Spleen (tissue), 11 donors: ENCODE data around the gene CYS1. TPM values are rescaled to one million over a fixed set of nuclear protein-coding genes. Genes with fewer than 3 reads are reported as not detected.

Source experiments
- DNase-seq: peaks from one replicate; pipeline ENCODE4 v3.0.0-alpha.2; 2020
- H3K27ac ChIP-seq, 8 donors: fragments of 200-600 bp; sonication (generic) in 7 of 8; 1 replicate in 4 of 8; 2 replicates in 4 of 8; pipeline versions ENCODE4 v1.5.0 to v1.8.0; 2016 to 2021; ENCODE audit warnings: inconsistent platforms in 4 of 8, mild to moderate bottlenecking in 4 of 8, moderate library complexity in 1 of 8
- H3K27me3 ChIP-seq, 7 donors: fragments of 200-600 bp; sonication (generic) in 6 of 7; replicated peaks in 1 of 7; 1 replicate in 4 of 7; 2 replicates in 3 of 7; pipeline versions ENCODE4 v1.5.0 to v1.8.0; 2016 to 2021; ENCODE audit warnings: inconsistent platforms in 3 of 7, mild to moderate bottlenecking in 1 of 7
- H3K36me3 ChIP-seq, 6 donors: fragments of 200-600 bp; sonication (generic) in 5 of 6; 1 replicate in 4 of 6; 2 replicates in 2 of 6; pipeline versions ENCODE4 v1.5.0 to v1.8.0; 2016 to 2021; ENCODE audit warnings: inconsistent platforms in 2 of 6
- H3K4me1 ChIP-seq, 6 donors: fragments of 200-600 bp; sonication (generic) in 5 of 6; 1 replicate in 3 of 6; 2 replicates in 3 of 6; pipeline versions ENCODE4 v1.5.0 to v1.8.0; 2016 to 2021; ENCODE audit warnings: inconsistent platforms in 3 of 6
- H3K4me3 ChIP-seq, 8 donors: fragments of 200-600 bp; sonication (generic) in 7 of 8; 1 replicate in 4 of 8; 2 replicates in 4 of 8; pipeline versions ENCODE4 v1.5.0 to v1.8.0; 2016 to 2021; ENCODE audit warnings: inconsistent platforms in 4 of 8, mild to moderate bottlenecking in 4 of 8, moderate library complexity in 2 of 8
- H3K9me3 ChIP-seq, 8 donors: fragments of 200-600 bp; sonication (generic) in 7 of 8; 1 replicate in 4 of 8; 2 replicates in 4 of 8; pipeline versions ENCODE4 v1.5.0 to v1.8.0; 2016 to 2021; ENCODE audit warnings: inconsistent platforms in 4 of 8
- POLR2A ChIP-seq, 3 donors: fragments of 450-650 bp; IDR thresholded peaks; one replicate each; pipeline ENCODE4 v1.5.1; 2017; ENCODE audit warnings: antibody characterized with exemption in 3 of 3, mild to moderate bottlenecking in 1 of 3
- POLR2AphosphoS5 ChIP-seq, 3 donors: sonication (generic); formaldehyde crosslinking; IDR thresholded peaks; one replicate each; pipeline ENCODE4 v1.5.1; 2017; ENCODE audit warnings: antibody characterized with exemption in 3 of 3
- WGBS, 5 donors: extraction: QIAGEN DNeasy Blood & Tissue Kit in 3 of 5; methylation state at CpG; one replicate each; pipeline versions ENCODE4 v1.1.5 to v1.1.7; 2013 to 2018; 5-methylcytosine and 5-hydroxymethylcytosine counted together
- intact Hi-C: fragments of 100-400 bp; cut with DNase I; formaldehyde crosslinking; loops from one replicate; pipeline ENCODE4 v1.15.0; 2023; ENCODE audit warnings: low total_unique reads
- polyA plus RNA-seq, 3 donors: library from polyadenylated mRNA; stranded (reverse); fragments of 200-250 nt; gene quantifications; one replicate each; pipeline ENCODE4 v1.2.1, GENCODE V29; 2013
- total RNA-seq, 7 donors: library from RNA; depleted of rRNA in 3 of 7; stranded (reverse); fragments of >200 nt in 3 of 7; fragmentation: NEBNext Ultra II Directional in 4 of 7; extraction: Animal tissue kit (Norgen Biotek cat#: 25700) in 4 of 7; gene quantifications; one replicate each; pipeline versions ENCODE4 v1.1.0 to v1.2.1, GENCODE V29; 2016 to 2021
- TF ChIP-seq, protein P1 (sequence below), 11 experiments: fragments of 200-600 bp in 7 of 11; fragments of 450-650 bp in 4 of 11; sonication (generic) in 4 of 11; IDR thresholded peaks in 8 of 11; conservative IDR thresholded peaks in 3 of 11; 1 replicate in 7 of 11; 2 replicates in 4 of 11; pipeline versions ENCODE4 v1.4.0 to v1.8.0; 2016 to 2021; ENCODE audit warnings: antibody characterized with exemption in 11 of 11, inconsistent platforms in 4 of 11, mild to moderate bottlenecking in 1 of 11
- donor health status: healthy with polysubstance abuse.
- donor health status: DM: no; HTN: no; CAD: no; lungs with moderate emphysema.
- donor health status: DM: no; HTN: no; CAD: no.
- donor health status: Bipolar disorder and iron deficiency.
- donor health status: healthy.
- donor health status: DM: no; HTN: no; CAD: no.
- donor health status: DM: yes; HTN: yes; CAD: no.

The CYS1 gene
- total and polyA plus RNA-seq, 10 donors, result 0.38 to 2.9 (median 1.3) TPM

DNA sequence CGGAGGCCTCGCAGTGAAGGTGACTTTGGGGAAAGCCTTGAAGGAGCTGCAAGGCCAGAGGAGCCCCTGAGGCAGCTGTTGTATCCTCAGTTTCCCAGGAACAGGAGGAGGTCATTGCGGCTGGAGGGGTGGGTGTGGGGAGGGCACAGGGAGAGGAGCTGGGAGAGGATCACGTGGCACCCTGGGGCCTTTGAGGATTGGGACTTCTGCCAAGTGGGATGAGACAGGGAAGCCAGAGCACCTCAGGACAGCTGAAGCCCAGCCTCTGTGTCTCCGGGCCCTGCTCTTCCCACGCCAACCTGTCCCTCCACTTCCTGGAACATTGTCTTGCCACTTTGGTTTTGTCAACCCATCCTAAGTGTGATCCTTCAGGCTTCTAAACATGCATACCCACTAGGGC, 23.0 kb upstream of the CYS1 start:
- TF ChIP-seq POLR2AphosphoS5 (IDR thresholded peaks at IDR 0.05) (no peak), POLR2A (IDR thresholded peaks at IDR 0.05) (no peak)
- TF ChIP-seq, protein P1, sequence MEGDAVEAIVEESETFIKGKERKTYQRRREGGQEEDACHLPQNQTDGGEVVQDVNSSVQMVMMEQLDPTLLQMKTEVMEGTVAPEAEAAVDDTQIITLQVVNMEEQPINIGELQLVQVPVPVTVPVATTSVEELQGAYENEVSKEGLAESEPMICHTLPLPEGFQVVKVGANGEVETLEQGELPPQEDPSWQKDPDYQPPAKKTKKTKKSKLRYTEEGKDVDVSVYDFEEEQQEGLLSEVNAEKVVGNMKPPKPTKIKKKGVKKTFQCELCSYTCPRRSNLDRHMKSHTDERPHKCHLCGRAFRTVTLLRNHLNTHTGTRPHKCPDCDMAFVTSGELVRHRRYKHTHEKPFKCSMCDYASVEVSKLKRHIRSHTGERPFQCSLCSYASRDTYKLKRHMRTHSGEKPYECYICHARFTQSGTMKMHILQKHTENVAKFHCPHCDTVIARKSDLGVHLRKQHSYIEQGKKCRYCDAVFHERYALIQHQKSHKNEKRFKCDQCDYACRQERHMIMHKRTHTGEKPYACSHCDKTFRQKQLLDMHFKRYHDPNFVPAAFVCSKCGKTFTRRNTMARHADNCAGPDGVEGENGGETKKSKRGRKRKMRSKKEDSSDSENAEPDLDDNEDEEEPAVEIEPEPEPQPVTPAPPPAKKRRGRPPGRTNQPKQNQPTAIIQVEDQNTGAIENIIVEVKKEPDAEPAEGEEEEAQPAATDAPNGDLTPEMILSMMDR (IDR thresholded peaks at IDR 0.05 in 8 of 11, conservative IDR thresholded peaks at IDR 0.05 in 3 of 11), result no peak
- Histone ChIP-seq H3K36me3 (no peaks in the 10 kb centered on the region), H3K9me3 (peaks cover 0 to 13% (median 5%) of the 10 kb centered on the region in 8 donors), H3K4me1 (no peaks in the 10 kb centered on the region), H3K27me3 (no peaks in the 10 kb centered on the region), H3K4me3 (no peak overlapping the region), H3K27ac (no peak overlapping the region)
- peak; percentile 39 for DNase-seq
- intact Hi-C loops, result no loop called here
- WGBS, 5 donors, result 81 to 97% (median 86%) methylated on average over 6 of the region's 6 CpGs

DNA sequence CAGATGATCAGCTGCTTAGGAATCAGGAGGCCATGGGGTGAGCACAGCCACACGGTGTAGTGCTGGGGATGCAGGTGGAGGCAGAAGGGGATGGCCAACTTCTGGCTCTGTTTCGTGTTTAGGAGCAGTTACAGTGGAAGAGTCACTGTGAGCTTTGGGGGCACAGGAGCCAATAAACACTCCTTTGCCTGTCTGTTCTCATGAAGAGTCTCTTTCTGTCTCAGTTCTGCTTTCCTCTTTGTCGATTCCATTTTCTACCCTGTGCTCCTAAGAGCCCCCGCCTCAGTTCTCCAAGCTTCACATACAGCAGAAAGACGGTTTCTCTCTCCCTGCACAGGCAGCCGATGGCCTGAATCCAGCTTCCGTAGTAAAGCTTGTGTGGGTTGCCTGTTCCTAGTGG, 21.3 kb upstream of the CYS1 start:
- intact Hi-C loops, result no loop called here
- no peak overlapping the region for H3K4me3 ChIP-seq
- peaks cover 0 to 6% (median 2%) of the 10 kb centered on the region in 8 donors for H3K9me3 ChIP-seq
- no peak overlapping the region for H3K27ac ChIP-seq
- H3K36me3 ChIP-seq, result no peaks in the 10 kb centered on the region
- TF ChIP-seq, protein P1 (IDR thresholded peaks at IDR 0.05 in 8 of 11, conservative IDR thresholded peaks at IDR 0.05 in 3 of 11), result no peak
- no peak for TF ChIP-seq POLR2A (IDR thresholded peaks at IDR 0.05)
- TF ChIP-seq POLR2AphosphoS5 (IDR thresholded peaks at IDR 0.05), result no peak
- H3K4me1 ChIP-seq, result peaks cover 0 to 8% (median 2%) of the 10 kb centered on the region in 6 donors
- 55 to 68% (median 64%) methylated on average over 7 of the region's 7 CpGs for WGBS, 5 donors
- no peak for DNase-seq
- peaks cover 0 to 9% (median 0%) of the 10 kb centered on the region in 7 donors for H3K27me3 ChIP-seq

DNA sequence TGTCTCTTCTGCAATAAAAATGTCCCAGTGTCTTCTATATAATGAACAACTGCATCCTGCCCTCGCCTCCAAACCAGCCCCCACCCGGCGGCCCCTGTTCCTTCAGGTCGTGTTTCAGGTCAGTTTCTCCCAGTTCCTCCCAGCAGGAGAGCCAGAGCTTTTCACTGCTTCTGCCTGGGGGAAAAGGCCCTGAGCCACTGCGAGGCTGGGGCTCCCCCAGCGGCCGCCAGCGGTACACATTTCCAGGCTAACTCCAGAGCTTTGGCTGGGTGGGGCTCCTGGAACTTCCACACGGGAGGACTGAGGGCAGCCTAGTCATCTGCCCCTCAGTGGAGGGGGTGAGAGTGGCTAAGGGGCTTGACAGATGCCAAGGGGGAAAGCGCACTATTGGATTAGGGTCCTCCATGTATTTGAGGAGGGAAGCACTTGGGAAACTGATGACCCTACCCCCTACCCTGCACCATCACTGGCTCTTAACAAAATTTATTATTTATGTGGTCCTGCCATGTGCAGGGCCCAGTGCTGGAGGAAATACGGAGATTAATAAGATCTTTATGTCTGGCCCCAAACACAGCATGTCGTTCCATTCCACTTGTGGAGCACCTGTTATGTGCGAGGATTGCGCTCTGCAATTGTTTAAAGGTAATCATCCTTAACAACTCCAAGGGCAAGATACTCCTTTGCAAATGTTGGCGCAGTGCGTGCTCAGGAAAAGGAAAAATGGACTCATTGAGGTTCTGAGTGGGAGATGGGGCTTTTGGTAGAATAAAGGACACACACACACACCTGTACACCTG, 17.3 kb upstream of the CYS1 start:
- peak; percentile 87 for DNase-seq
- Histone ChIP-seq H3K9me3 (no peaks in the 10 kb centered on the region), H3K27me3 (peaks cover 0 to 43% (median 5%) of the 10 kb centered on the region in 7 donors), H3K27ac (no peak overlapping the region), H3K36me3 (no peaks in the 10 kb centered on the region), H3K4me1 (peaks cover 0 to 8% (median 2%) of the 10 kb centered on the region in 6 donors), H3K4me3 (no peak overlapping the region)
- intact Hi-C loops, result no loop called here
- 32 to 38% (median 37%) methylated on average over 16 of the region's 16 CpGs for WGBS, 5 donors
- peak in 1 of 3 donors; percentile 2 for TF ChIP-seq POLR2A (IDR thresholded peaks at IDR 0.05)
- TF ChIP-seq, protein P1 (IDR thresholded peaks at IDR 0.05 in 8 of 11, conservative IDR thresholded peaks at IDR 0.05 in 3 of 11), result peak; percentile 56 to 89 (median 78)
- TF ChIP-seq POLR2AphosphoS5 (IDR thresholded peaks at IDR 0.05), result no peak

DNA sequence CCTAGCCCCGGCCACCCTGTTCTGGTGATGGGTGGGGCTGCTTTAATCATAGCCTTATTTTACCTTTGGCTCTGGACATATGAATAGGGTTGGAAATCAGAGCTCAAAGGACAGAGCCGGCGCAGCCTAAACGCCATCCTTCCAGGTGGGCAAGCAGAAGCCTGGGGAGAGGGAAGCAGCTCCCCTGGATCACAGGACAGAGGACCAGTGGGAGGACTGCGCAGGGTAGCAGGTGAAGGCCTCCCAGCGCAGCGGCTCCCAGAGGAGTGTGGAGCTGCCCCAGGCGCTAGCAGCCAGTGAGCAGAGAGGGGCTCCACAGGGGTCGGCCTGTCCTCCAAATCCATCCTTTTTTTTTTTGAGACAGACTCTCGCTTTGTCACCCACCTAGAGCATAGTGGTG, 16.4 kb upstream of the CYS1 start:
- 94 to 98% (median 94%) methylated on average over 10 of the region's 10 CpGs for WGBS, 5 donors
- Histone ChIP-seq H3K4me1 (peaks cover 0 to 10% (median 2%) of the 10 kb centered on the region in 6 donors), H3K36me3 (no peaks in the 10 kb centered on the region), H3K9me3 (peaks cover 0 to 3% (median 0%) of the 10 kb centered on the region in 8 donors), H3K4me3 (no peak overlapping the region), H3K27ac (no peak overlapping the region), H3K27me3 (peaks cover 0 to 51% (median 9%) of the 10 kb centered on the region in 7 donors)
- TF ChIP-seq POLR2AphosphoS5 (IDR thresholded peaks at IDR 0.05) (no peak), POLR2A (IDR thresholded peaks at IDR 0.05) (no peak)
- TF ChIP-seq, protein P1 (IDR thresholded peaks at IDR 0.05 in 8 of 11, conservative IDR thresholded peaks at IDR 0.05 in 3 of 11), result no peak
- DNase-seq, result no peak
- intact Hi-C loops, result no loop called here
